ENCODE results near the gene PHEX.

The PHEX gene

DNA sequence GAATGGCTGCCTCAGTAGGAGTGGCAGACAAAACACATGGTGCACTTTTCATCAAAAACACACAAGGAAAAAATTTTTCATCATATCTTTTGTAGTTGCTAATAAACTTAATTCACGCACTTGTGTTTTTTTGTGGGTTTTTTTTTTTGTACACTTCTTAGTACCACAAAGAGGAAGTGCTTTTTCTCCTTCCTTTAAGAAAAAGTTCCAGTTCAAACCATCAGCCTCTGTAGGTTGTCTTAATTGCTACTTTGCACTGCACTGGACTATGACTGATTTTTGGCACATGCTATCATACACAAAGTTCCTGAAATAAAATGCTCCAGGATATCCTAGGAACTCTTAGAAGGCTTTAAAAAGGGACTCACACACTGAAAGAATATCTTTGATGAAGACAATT lies at the start of gene PHEX:
TSS of gene PHEX (plus strand) at position 242 of the 400 bp plus-strand sequence. CDS start 681 bp downstream, outside the sequence.
- DNase-seq: no peak

DNA sequence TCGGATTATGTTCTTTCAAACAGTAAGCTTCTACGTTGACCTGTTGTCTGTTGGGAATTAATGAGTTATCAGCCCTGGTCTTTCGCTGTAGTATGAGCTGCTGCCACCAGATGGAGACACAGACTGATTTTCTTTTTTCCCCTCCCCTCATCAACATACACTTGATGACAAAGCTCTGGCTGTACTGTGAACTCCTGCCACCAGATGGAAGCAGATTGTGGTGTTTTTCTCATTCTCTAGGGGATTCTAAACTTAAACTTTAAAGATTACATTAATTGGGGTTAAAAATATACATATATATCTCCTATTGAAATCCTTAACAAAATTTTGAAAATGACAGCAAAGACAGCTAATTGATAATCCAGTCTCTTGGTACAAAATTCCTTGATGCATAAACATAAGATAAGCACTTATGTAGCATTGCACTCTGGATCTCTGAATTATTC lies 46.8 kb upstream of the PHEX start:
- peak; percentile 55 to 92 (median 76) for DNase-seq

DNA sequence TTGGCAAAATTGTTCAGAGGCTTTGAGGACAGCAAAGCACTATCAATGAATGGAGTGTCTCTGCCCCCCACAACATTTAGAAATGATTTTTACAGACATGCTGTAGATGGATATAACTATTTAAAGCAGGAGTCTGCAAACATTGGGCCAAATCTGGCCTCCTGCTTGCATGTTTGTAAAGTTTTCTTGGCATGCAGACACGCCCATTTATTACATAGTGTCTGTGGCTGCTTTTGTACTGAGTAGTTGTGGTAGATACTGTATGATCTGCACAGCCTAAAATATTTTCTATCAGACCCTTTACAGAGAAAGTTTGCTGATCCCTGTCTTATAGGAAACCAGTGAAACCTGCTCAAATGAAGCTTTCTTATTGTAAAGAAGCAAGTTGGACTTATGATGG lies 45.5 kb upstream of the PHEX start:
- no peak for DNase-seq

DNA sequence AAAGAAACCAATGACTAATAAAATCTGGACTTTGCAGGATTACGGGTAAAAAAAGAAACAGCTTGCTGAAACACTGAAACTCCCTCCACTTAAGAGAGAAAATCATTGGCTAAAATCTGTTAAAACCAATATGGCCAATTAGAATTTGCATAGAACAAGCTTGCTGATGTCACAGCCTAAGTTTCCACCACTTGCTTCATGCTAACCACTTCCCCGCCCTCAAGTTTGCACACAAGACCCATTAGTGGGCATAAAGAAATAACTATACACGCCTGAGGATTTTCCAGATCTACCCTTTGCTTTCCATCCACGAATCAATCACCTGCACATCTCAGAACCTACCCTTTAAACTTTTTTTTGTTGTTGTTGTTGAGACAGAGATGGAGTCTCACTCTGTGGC lies 42.7 kb upstream of the PHEX start:
- no peak for DNase-seq

DNA sequence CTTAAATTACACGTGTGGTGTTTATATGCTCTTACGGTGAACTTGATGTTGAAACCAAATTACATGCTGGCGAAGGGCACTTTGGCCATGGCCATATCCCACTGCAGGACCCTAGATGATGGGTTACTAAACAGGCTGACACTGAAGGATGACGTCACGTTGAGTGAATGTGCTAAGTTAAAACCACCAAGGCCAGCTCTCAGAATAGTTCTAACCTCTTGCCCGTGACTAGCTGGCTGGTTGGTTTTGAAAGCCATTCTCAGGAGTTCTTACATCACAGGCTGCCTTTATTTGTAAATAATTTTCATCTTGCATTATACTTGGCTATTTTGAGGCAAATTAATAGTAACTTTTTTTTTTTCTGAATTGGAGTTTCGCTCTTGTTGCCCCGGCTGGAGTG lies 41.3 kb upstream of the PHEX start:
- DNase-seq: no peak

DNA sequence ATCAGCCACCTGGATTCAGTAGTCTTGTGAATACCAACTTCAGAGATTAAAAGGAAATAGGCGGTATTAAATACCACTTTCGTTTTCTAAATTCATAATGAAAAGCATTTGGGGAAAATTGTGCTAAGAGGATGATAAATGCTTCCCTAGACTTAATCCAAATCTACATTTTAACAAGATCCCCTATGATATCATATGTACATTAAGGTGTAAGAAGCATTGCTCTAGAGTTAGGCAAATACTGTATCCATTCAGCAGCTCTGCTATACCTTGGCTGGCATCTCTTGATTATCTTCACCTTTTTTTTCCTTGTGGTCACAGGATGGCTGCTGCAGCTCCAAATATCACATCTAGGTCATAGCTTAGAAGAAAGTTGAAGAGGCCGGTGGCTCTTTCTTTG lies 40.6 kb upstream of the PHEX start:
- DNase-seq: no peak

DNA sequence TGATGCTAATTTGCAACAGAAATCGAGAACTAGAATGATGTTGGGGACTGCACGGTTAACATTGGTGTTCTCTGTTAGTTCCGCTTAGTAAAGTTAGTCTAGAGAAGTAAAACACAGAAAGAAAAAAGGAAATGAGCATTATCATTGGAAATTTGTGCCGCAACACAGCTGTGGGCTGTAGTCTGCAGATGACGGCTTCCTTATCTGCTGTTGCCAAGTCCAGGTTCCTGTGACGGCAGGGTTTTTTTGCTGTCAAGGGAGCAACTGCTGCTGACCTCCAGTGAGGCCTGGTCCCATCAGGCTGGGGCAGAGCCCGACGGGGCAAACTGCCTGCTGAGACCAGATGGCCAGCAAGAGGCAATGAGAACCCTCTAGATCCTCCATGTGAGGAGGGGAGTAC lies 38.9 kb upstream of the PHEX start:
- no peak for DNase-seq

DNA sequence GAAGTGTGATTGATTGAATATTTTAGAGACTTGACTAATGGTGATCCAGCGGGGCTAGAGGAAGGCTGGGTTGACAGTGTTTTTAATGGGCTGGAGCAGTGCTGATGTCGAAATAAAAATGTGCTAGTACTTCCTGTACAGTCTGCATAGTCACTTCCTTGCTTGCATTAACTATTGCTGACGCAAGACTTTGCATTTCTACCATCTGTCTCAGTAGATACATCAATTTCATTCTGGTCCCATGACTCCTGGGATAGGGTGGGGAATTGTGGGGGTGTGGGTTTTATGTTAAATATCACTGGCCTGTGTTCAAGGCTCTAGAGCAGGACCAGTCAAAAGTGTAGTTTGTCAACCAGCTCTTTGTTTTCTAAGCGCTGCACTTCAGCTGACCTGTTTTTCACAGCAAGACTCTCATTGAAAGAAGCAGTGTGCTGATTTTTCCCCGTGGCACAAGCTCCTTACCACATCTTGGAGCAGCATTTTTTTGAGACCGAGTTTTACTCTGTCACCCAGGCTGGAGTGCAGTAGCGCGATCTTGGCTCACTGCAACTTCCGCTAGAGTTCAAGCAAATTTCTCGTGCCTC lies 35.2 kb upstream of the PHEX start:
- no peak for DNase-seq

DNA sequence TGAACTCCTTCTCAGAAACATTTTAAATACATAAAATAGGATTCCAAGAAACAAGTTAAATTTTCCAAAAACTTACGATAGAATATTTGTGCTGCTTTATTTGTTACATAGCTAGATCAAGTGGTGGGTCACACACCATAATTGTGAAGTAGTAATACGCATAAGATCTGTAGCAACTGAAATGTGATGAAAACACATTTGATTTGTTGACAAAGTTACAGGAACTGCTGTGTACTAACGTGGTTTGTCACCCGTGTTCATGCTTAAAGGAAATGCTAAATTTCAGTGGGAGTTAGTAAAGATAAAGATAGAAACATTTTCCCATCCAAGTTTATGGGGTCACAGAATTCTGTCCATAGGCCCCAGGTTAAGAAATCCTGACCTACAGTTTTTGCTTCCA lies 34.1 kb upstream of the PHEX start:
- no peak for DNase-seq

DNA sequence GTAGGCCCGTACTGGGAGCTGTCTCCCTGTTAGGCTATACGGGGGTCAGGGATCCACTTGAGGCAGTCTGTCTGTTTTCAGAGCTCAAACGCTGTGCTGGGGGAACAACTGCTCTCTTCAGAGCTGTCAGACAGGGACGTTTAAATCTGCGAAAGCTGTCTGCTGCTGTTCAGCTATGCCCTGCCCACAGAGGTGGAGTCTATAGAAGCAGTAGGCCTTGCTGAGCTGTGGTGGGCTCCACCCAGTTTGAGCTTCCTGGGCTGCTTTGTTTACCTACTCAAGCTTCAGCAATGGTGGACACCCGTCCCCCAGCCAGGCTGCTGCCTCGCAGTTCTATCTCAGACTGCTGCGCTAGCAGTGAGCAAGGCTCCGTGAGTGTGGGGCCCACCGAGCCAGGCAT lies 27.3 kb upstream of the PHEX start:
- DNase-seq: no peak

DNA sequence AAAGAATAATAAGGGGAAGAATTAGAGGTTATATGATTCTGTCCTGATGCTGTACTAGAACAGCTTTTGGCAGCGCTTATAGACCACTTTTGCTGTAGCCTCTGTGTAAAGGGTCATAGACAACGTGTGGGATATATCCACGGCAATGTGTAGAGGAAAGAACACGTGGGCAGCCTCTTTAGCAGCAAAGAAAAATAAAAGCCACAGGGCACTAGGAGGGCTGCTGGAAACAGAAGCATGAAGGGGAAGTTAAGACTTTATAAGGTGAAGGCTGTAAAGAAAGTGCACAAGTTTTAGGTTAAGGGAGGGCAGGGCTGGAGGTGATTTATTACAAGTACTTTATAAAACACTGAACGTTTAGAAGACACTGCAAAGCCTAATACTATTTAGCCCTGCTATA lies 20.1 kb upstream of the PHEX start:
- DNase-seq: no peak

DNA sequence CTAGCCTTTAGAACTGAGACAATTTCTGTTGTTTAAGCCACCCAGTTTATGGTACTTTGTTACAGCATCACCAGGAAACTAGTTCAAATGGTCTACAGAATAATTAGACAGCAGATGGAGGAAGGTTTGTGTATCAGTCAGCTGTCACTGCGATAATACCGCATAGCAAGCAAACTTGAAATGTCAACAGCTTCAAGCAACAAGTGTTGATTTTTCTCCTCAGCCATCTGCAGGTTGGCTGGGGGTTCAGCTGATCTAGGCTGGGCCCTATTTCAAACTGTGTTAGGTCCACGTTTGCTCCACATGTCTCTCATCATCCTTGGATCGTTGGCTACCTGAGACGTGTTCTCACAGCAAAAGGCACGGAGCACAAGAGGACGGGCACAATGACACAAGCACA lies 19.2 kb upstream of the PHEX start:
- DNase-seq: no peak

DNA sequence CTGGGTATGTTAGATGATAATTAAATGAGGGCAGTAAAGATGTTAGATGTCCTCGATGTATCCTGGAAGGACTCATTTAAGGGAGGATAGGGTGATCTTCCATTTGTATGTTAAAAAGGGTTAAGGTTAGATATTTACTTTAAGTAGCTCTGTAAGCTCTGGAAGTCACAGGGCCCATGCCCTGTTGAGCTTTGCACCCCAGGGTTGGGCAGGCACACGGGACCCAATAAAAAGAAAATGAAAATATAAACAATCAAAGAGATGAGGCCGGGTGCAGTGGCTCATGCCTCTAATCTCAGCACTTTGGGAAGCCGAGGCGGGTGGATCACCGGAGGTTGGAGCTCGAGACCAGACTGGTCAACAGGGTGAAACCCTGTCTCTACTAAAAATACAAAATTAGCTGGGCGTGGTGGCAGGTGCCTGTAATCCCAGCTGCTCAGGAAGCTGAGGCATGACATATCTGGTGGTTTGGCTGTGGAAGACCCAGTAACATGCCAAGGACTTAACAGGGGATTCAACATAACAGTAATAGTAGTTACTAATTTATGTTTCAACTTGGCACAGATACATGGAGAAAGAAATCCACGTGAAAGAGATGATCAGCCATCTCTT lies 16.9 kb upstream of the PHEX start:
- no peak for DNase-seq

DNA sequence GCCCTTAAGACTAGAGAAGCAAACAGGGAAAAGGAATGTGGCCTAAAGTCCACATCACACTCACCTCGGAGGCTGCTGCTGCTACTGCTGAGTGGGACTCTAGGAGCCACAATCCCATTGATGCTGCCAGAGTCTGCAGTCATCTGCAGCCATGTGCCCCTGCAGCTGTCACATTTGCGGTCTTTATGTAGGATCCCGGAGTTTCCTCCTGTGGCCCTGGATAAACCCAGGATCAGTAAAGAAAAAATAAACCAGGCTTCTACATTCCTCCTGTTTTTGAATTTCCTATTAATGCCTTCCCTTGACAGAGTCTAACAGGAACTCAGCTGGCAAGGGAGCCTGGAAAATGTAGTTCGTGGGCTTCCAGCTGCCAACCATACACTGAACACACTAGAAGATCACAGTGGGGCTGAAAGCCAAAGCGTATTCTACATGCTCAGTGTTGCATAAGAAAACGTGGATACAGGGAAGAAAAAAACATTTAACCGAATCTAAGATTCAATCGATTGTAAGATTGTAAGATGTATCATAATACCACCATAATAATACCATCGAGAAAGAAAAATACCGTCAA lies 10.3 kb upstream of the PHEX start:
- no peak for DNase-seq

DNA sequence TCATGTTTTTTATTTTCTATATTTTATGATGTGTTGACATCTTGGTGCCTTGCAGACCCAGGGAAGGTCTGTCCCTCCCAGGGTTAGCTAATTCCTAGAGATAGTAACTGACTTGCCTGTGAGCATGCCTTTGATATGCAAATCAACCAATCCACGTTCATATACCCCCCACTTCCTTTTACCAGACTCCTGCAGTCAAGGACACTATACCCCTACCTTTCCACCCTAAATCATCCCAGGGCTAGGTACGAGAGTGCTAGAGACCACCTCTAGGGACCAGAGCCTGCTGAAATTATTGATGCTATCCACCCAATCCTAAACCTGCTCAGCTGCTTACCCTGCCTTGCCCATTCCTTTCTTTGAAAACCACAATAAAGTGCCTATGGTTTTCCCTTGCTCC lies 7.5 kb upstream of the PHEX start:
- no peak for DNase-seq

DNA sequence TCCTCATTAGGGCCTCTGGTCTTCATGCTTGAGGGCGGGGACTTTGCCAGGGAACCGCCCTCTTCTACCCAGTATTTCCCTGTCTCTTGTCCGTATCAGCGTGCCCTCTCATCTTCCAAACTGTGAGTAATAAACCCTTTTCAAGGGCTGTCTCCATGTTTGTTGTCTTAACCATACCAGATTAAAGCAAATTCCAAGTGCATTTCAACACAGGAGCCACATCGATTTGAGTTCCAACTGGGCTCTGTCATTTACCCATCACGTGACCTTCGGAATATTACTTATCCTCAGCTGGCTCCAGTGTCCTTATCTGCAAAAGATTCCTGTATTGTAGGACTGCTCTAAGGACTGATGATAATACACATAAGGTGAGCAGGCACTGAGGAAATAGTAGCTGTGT lies 6.4 kb upstream of the PHEX start:
- no peak for DNase-seq

DNA sequence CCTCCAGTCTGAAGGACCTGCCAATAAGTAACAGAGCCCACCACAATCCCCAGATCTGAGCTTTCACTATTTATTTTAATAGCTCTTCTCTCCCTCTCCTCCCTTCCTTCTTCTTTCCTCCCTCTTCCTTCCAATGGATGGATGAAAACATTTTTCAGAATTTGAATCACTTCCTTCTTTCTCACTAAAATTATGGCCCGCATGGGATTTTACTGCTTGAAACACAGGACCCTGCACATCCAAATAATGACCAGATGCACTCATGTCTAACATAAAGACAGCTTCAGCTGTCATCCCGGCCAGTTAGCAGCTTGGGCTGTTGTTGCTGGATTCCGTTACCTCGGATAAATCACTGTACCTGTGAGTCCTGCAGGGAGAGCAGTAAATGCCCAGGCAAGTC lies 5.4 kb upstream of the PHEX start:
- DNase-seq: no peak

DNA sequence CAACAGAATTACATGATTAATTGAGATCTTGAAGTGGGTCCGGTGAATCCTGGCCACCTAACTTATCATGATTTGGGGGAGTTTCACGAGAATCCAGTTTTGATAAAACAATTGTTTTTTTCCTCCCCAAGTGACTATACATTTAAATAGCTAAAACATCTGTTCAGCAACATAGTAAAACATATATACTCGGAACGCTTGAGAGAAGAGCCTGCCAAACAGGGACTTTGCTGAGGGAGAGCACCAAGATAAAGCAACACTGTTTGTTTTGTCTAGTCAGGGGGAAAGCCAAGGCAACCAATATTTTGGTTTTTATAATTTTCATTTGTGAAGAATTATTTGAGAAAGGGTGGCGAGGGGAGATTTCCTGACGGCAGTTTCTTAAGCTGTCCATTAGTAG lies 381 bp downstream of the PHEX start:
- DNase-seq: no peak

DNA sequence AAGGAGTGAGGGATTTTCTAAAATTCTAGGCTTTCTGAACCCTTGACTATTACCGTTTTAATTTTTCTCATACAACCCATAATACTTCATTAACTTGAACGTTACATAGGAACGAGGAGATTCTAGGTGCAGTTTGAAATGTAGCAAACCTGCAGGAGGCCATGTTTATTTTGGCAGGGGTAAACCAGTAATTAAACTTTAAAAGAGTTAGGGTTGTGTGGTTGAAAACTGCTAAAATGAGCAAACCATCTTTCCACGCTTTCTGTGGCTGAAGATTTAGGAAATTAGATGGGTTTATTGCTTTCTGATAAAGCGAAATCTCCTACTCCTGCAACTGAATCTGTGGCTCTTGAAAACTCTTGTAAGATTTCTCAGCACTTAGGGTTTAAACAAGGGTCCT lies 1.7 kb downstream of the PHEX start:
- DNase-seq: peak in 1 of 3 experiments; percentile 39

DNA sequence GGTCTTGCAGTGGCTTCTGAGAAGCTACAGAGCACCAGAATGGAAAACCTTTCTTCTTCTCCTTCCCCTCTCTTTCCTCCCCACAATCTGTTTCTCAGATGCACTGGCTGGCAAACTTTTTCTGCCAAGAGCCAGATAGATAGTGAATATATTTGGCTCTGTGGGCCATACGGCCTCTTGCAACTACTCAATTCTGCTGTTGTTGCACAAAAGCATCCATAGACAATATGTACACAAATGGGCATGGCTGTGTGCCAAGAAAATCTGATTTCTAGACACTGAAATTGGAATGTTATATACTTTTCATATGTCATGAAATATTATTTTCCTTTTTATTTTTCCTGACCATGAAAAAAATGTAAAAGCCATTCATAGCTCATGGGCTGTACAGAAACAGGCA lies 3.1 kb downstream of the PHEX start:
- no peak for DNase-seq

DNA sequence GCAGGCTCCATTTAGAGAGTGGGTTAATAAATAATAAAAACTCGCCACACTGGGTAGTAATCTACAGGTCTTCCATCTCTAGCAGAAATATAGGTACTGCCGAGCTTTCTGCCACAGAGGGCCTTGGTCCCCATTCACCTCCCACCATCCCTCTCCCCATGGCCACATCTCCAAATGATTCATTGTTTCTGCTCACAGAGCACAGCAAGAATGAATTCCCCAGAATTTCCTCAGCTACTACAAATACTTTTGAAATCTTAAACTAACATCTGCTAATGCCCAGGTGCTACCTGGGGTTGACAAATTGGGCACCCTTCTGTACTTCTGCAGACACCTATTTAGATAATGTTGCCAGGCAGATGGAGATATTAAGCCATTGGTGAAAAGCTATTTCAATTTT lies 5.1 kb downstream of the PHEX start:
- no peak for DNase-seq

DNA sequence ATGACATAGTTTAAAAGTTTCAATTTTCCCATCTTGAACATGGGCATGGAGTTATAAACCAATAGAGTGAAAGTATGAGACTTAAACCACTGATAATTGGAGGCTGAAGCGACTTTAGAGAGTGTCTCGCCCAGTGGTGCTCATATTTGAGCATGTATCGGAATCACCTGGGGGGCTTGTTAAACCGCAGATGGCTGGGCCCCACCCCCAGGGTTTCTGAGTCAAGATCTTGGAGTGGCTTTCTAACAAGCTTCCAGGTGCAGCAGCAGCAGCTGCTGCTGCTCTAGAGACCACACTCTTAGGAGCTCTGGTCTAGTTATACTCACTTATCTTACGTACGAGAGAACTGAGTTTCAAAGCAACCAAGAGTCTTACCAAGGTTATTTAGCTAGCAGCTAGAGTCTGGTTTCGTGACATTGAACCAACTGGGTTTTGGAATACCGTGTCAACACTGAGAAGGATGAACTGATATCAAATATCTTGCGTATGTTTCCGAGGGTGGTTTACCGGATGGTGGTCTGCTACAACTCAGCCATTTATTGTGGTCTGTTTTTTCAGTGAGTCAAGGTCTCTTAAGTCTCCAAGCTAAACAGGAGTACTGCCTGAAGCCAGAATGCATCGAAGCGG lies 5.9 kb downstream of the PHEX start:
- no peak for DNase-seq

DNA sequence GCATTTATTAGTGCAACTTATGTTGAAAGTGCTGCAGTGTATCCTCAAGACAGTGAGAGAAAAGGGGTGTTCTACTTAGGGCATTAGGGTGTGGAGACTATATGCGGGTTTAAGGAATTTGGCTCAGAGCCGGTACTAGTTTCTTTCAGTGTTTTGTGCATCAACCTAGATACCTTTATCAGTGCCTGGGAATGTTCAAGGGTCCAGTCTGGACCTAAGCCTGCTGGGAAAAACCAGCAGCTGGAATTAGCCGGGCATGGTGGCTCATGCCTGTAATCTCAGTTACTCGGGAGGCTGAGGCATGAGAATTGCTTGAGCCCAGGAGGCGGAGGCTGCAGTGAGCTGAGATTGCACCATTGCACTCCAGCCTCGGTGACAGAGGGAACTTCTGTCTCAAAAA lies 7.4 kb downstream of the PHEX start:
- no peak for DNase-seq

DNA sequence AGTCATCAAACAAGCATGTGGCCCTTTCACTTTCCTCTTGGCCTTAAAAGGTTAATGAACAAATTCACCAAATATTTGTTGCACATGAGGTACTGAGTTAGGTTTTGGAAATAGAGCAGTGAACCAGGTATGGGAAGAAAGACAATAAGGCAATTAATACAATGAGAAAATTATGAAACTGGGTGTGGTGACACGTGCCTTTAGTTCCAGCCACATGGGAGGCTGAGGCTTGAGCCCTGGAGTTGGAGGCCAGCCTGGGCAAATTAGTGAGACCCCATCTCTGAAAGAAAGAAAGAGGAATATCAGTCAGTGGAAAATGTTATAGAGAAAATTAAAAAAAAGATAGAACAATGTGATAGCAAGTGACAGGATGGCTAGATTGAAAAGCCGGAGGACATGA lies 8.1 kb downstream of the PHEX start:
- DNase-seq: no peak

All from NCI-H1417 (cell line).